A673 (cell line): ENCODE measurements around the gene BAIAP3. TPM values are rescaled to one million over a fixed set of nuclear protein-coding genes. Genes with fewer than 3 reads are reported as not detected.

ENCODE experiments used
- BruUV-seq: library from RNA; stranded (reverse); fragments of 400-500 nt; replicated peaks from 2 replicates; lab custom pipeline; 2021; lab: Mats Ljungman, UMichigan
- CTCF ChIA-PET: fragments of 300-600 bp; sonication (Branson Sonifier 250); formaldehyde crosslinking; loops from one replicate; lab custom pipeline; 2022; ENCODE audit warnings: antibody characterized with exemption; lab: Charles Lee
- POLR2A ChIA-PET: fragments of 300-600 bp; sonication (Branson Sonifier 250); formaldehyde crosslinking; loops from one replicate; lab custom pipeline; 2022; ENCODE audit warnings: antibody characterized with exemption; ENCODE audit not compliant: low non-redundant PET; lab: Charles Lee
- DNase-seq: peaks from one replicate; pipeline ENCODE4 v3.0.0-alpha.2; 2015; ENCODE audit warnings: low spot score
- H3K27ac ChIP-seq: fragments of 200-600 bp; sonication (generic); 2 replicates; pipeline ENCODE4 v1.5.1; 2016; ENCODE audit warnings: mixed run types, low read depth, mild to moderate bottlenecking, mixed read lengths, antibody characterized with exemption, low read length; ENCODE audit not compliant: poor library complexity, severe bottlenecking
- H3K27me3 ChIP-seq: fragments of 200-600 bp; sonication (generic); replicated peaks from 2 replicates; pipeline ENCODE4 v1.6.1; 2017; ENCODE audit warnings: mixed run types, low read depth, mild to moderate bottlenecking, mixed read lengths, antibody characterized with exemption, low read length; ENCODE audit not compliant: insufficient read depth, poor library complexity
- H3K36me3 ChIP-seq: fragments of 200-600 bp; sonication (generic); 2 replicates; pipeline ENCODE4 v1.6.1; 2016; ENCODE audit warnings: mixed run types, mild to moderate bottlenecking, mixed read lengths, antibody characterized with exemption, low read length; ENCODE audit not compliant: insufficient read depth, poor library complexity, severe bottlenecking
- H3K4me1 ChIP-seq: fragments of 200-600 bp; sonication (generic); 2 replicates; pipeline ENCODE4 v1.6.1; 2017; ENCODE audit warnings: mixed run types, mild to moderate bottlenecking, mixed read lengths, antibody characterized with exemption, low read length; ENCODE audit not compliant: insufficient read depth, poor library complexity, severe bottlenecking
- H3K4me3 ChIP-seq: fragments of 200-600 bp; sonication (generic); 2 replicates; pipeline ENCODE4 v1.5.1; 2016; ENCODE audit warnings: low read depth, mixed run types, mild to moderate bottlenecking, mixed read lengths, low read length; ENCODE audit not compliant: poor library complexity, severe bottlenecking
- H3K9me3 ChIP-seq: fragments of 200-600 bp; sonication (generic); 2 replicates; pipeline ENCODE4 v1.6.1; 2016; ENCODE audit warnings: mixed run types, low read depth, mild to moderate bottlenecking, mixed read lengths, antibody characterized with exemption, low read length; ENCODE audit not compliant: poor library complexity, severe bottlenecking
- EZH2 ChIP-seq: fragments of 200-600 bp; sonication (generic); IDR thresholded peaks from 2 replicates; pipeline ENCODE4 v1.6.1; 2017; ENCODE audit warnings: borderline replicate concordance, low read depth, mild to moderate bottlenecking, mixed read lengths, antibody characterized with exemption, low read length; ENCODE audit not compliant: poor library complexity, severe bottlenecking
- intact Hi-C: fragments of 100-400 bp; cut with micrococcal nuclease; formaldehyde crosslinking; loops from one replicate; pipeline ENCODE4 v1.10.0; 2022; ENCODE audit not compliant: unreplicated experiment
- total RNA-seq: library from RNA; stranded (reverse); gene quantifications from 2 replicates; pipeline ENCODE4 v1.2.3, GENCODE V29; 2021
- TF ChIP-seq, protein P1 (sequence below): fragments of 300-800, 200-600 bp; sonication (generic); conservative IDR thresholded peaks from 2 replicates; pipeline ENCODE4 v1.5.1; 2017; ENCODE audit warnings: low read depth, mild to moderate bottlenecking, antibody characterized with exemption, low read length, moderate library complexity, mixed read lengths

The BAIAP3 gene
- total RNA-seq, 1 experiment from 2014 or later = 2.0 TPM

DNA sequence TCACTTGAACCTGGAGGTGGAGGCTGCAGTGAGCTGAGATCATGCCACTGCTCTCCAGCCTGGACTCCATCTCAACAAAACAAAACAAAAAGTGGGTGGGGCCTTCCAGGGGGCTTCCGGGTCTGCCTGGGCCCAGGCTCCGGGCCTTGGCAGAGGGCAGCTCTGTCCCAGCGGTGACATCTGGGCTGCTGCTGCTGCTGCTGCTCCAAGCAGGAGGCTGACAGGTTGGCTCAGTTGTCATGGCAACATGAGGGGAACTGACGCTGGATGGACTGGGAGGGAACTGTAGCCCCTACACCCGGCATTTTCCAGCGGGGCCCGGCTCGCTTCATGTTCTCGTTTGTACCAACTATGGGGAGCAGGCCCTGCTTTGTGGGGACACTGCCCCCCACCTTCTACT, 4.0 kb downstream of the BAIAP3 start:
- BruUV-seq = no TSS peak
- ChIA-PET CTCF (interaction anchor here (0.5 kb wide), 1 partner anchor 92 kb away, joined by 4 read pairs; no protein-coding TSS in a partner anchor), POLR2A (no interaction called here)
- peak; percentile 56 for DNase-seq
- Histone ChIP-seq H3K36me3 (no peaks in the 10 kb centered on the region), H3K4me1 (peaks cover 15% of the 10 kb centered on the region), H3K4me3 (no peak overlapping the region), H3K27me3 (peaks cover 41% of the 10 kb centered on the region), H3K9me3 (no peaks in the 10 kb centered on the region), H3K27ac (no peak overlapping the region)
- intact Hi-C loops = no loop called here
- TF ChIP-seq, protein P1, sequence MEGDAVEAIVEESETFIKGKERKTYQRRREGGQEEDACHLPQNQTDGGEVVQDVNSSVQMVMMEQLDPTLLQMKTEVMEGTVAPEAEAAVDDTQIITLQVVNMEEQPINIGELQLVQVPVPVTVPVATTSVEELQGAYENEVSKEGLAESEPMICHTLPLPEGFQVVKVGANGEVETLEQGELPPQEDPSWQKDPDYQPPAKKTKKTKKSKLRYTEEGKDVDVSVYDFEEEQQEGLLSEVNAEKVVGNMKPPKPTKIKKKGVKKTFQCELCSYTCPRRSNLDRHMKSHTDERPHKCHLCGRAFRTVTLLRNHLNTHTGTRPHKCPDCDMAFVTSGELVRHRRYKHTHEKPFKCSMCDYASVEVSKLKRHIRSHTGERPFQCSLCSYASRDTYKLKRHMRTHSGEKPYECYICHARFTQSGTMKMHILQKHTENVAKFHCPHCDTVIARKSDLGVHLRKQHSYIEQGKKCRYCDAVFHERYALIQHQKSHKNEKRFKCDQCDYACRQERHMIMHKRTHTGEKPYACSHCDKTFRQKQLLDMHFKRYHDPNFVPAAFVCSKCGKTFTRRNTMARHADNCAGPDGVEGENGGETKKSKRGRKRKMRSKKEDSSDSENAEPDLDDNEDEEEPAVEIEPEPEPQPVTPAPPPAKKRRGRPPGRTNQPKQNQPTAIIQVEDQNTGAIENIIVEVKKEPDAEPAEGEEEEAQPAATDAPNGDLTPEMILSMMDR = no peak
- TF ChIP-seq EZH2 = no peak

DNA sequence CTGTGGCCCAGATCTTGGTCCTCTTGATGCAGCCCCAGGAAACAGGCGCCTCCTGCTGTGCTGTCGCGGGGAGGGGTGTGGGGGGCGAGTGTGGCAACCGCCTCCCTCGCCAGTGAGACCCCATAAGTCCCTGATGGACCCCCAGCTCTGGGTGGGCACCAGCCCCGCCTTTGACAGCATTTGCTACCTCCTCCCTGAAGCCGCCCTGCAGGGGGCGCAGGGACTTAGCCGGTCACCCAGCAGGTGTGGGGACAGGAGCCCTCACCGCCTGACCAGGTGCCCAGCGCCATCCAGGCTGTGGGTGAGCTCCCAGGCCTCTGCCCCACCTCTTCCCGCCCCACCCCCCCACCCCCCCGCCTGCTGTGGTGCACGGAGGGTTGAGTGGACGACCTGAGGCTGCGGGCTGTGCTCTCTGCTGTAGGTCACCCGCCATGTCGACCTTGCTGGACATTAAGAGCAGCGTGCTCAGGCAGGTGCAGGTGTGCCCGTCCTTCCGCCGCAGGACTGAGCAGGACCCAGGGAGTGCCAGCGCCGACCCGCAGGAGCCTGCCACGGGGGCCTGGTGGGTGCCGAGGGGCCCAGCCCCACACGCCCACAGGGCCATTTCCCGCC, 4.8 kb downstream of the BAIAP3 start:
- CTCF ChIA-PET = interaction anchor here (0.5 kb wide), 1 partner anchor 91 kb away, joined by 4 read pairs; no protein-coding TSS in a partner anchor
- TF ChIP-seq, protein P1 = peak; percentile 51
- no peak for TF ChIP-seq EZH2
- intact Hi-C loops = no loop called here
- peaks cover 34% of the 10 kb centered on the region for H3K27me3 ChIP-seq
- H3K9me3 ChIP-seq = no peaks in the 10 kb centered on the region
- H3K4me3 ChIP-seq = no peak overlapping the region
- no peaks in the 10 kb centered on the region for H3K36me3 ChIP-seq
- DNase-seq = no peak
- H3K4me1 ChIP-seq = peaks cover 16% of the 10 kb centered on the region
- H3K27ac ChIP-seq = no peak overlapping the region
- POLR2A ChIA-PET = no interaction called here
- no TSS peak for BruUV-seq

DNA sequence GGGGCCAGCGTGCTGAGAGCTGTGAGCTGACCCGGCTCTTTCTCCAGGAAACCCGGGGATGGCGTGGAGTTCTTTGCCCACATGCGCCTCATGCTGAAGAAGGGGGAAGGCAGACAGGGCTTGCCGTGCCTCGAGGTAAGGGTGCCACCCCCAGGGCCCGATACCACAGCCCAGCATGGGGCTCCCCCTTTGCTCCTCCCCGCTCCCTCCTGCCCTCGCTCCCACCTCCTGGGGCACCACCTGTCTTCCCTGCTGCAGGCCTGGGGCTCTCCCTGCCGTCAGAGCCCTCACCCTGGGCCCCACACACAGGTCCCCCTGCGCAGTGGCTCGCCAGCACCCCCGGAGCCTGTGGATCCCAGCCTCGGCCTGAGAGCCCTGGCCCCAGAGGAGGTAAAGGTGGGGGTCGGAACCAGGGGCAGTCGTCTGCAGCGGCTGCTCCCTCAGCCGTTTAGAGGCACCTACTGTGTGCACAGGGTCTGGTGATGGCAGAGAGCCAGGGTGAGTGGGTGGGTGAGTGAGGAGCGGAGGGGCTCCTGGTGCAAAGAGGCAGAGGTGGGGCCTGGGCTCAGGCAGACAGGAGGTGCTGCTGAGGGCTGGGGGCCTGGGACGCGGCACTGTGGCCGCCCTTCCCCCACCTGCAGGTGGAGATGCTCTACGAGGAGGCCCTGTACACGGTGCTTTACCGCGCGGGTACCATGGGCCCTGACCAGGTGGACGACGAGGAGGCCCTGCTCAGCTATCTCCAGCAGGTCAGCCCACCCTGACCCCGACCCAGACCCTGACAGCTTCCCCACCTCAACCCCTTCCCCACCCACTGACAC, 5.6 kb downstream of the BAIAP3 start:
- Histone ChIP-seq H3K27ac (no peak overlapping the region), H3K4me1 (peaks cover 17% of the 10 kb centered on the region), H3K27me3 (peaks cover 27% of the 10 kb centered on the region), H3K9me3 (no peaks in the 10 kb centered on the region), H3K36me3 (no peaks in the 10 kb centered on the region), H3K4me3 (no peak overlapping the region)
- TF ChIP-seq, protein P1 = no peak
- TF ChIP-seq EZH2 = no peak
- intact Hi-C loops = no loop called here
- ChIA-PET POLR2A (no interaction called here), CTCF (no interaction called here)
- DNase-seq = no peak
- no TSS peak for BruUV-seq
